Heart right ventricle (tissue), 16 donors: ENCODE measurements around the gene SGK1. TPM values are rescaled to one million over a fixed set of nuclear protein-coding genes. Genes with fewer than 3 reads are reported as not detected.
A peak's percentile ranks its signal among the peaks of the same experiment; 100 is the strongest.

ENCODE experiments used
- ATAC-seq, 8 donors: fragments of 200-7000 bp; cut with Tn5 transposase; one replicate each; pipeline ENCODE4 v1.9.1; 2020; ENCODE audit warnings: mild to moderate bottlenecking in 8 of 8, moderate library complexity in 8 of 8, moderate number of reproducible peaks in 1 of 8
- DNase-seq, 2 donors: peaks; one replicate each; pipeline ENCODE4 v3.0.0-alpha.2; 2020
- H3K27ac ChIP-seq, 10 donors: fragments of 200-600 bp; sonication (generic) in 2 of 10; one replicate each; pipeline versions ENCODE4 v1.5.0 to v1.8.0; 2020 to 2022; ENCODE audit warnings: mild to moderate bottlenecking in 3 of 10
- H3K27me3 ChIP-seq, 7 donors: fragments of 200-600 bp; one replicate each; pipeline ENCODE4 v1.8.0; 2021 to 2022; ENCODE audit warnings: mild to moderate bottlenecking in 2 of 7
- H3K36me3 ChIP-seq, 9 donors: fragments of 200-600 bp; sonication (generic) in 1 of 9; one replicate each; pipeline versions ENCODE4 v1.5.0 to v1.8.0; 2020 to 2022; ENCODE audit warnings: mild to moderate bottlenecking in 2 of 9
- H3K4me1 ChIP-seq, 9 donors: fragments of 200-600 bp; sonication (generic) in 1 of 9; one replicate each; pipeline versions ENCODE4 v1.5.0 to v1.8.0; 2020 to 2022; ENCODE audit warnings: mild to moderate bottlenecking in 4 of 9
- H3K4me3 ChIP-seq, 10 donors: fragments of 200-600 bp; sonication (generic) in 2 of 10; one replicate each; pipeline versions ENCODE4 v1.5.0 to v1.8.0; 2020 to 2022; ENCODE audit warnings: mild to moderate bottlenecking in 7 of 10, moderate library complexity in 2 of 10
- H3K9me3 ChIP-seq, 11 donors: fragments of 200-600 bp in 10 of 11; sonication (generic) in 2 of 11; one replicate each; pipeline versions ENCODE4 v1.5.0 to v1.8.0; 2013 to 2022; ENCODE audit warnings: mild to moderate bottlenecking in 2 of 11, control low read depth in 1 of 11, moderate library complexity in 1 of 11
- WGBS, 2 donors: extraction: QIAGEN DNeasy Blood & Tissue Kit; methylation state at CpG; one replicate each; pipeline ENCODE4 v1.1.7; 2013; ENCODE audit warnings: inconsistent platforms in 1 of 2; 5-methylcytosine and 5-hydroxymethylcytosine counted together
- intact Hi-C, 10 donors: fragments of 100-400 bp; cut with DNase I; formaldehyde crosslinking; loops; one replicate each; pipeline versions ENCODE4 v1.11.1 to v1.14.2; 2022
- polyA plus RNA-seq, 2 donors: library from polyadenylated mRNA; stranded (reverse); fragments of 200-250 nt; gene quantifications; one replicate each; pipeline ENCODE4 v1.2.3, GENCODE V29; 2013
- total RNA-seq, 10 donors: library from RNA; stranded (reverse); fragmentation: NEBNext Ultra II Directional in 3 of 10; extraction: Animal tissue kit (Norgen Biotek cat#: 25700) in 3 of 10; gene quantifications; one replicate each; pipeline versions ENCODE4 v1.2.1 to v1.2.4, GENCODE V29; 2021 to 2023
- TF ChIP-seq, protein P1 (sequence below), 9 donors: fragments of 200-600 bp; sonication (generic) in 2 of 9; IDR thresholded peaks; one replicate each; pipeline versions ENCODE4 v1.5.0 to v1.8.0; 2021 to 2022; ENCODE audit warnings: antibody characterized with exemption in 9 of 9, mild to moderate bottlenecking in 5 of 9, moderate library complexity in 1 of 9
- donor health status: Arrhythmogenic right ventricular cardiomyopathy.
- donor health status: ischemic (EF 13 %, LVEDD 7.1; RV severe dilation, severe dysfunction).
- donor health status: healthy with polysubstance abuse.
- donor health status: DM: no; HTN: yes; CAD: no.
- donor health status: DM: no; HTN: no; CAD: no.
- donor health status: ischemic (EF 25% LVEDD 6.9; RV normal size, moderate dysfunction).
- donor health status: ischemic (EF 25% LVEDD 5.7; RV mildly dilated, moderate dysfunction).
- donor health status: healthy.
- donor health status: DM: yes; HTN: yes; CAD: no.
- donor health status: Ischemic cardiomyopathy.
- donor health status: ischemic (EF 35%, LVEDD 5.7; RV mildly dilated, moderate dysfunction).
- donor health status: nonischemic (EF 11% LVEDD 7.7; RV severe dilation, severe dysfunction).
- donor health status: DM: yes; HTN: yes; CAD: no.
- donor health status: PGD.
- donor health status: ischemic (EF 29% LVEDD 5.4; RV normal size, mild dysfunction).
- donor health status: nonischemic (EF 23%, LVEDD 6.1; RV moderate dilation, normal function).

SGK1 gene
- total and polyA plus RNA-seq, 12 donors, result 22.5 to 140 (median 43.6) TPM

DNA sequence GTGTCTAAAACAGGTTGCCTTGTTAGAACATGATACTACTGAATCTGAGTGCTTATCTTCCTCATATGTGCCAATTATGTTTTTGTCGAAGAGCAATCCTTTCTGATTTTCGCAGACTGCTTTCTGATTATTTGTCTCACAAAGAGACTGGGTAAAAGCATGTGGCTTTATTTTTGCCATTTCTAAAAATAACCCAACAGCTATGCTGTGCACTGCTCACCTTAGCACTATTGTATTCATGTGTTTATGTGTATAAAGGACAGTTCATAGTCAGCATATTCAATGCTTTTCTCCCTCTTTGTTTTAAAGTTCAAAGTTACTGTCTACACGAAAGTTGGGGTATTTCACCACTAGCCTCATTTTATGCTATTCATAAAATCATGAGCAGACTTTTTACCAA, 127.0 kb downstream of the SGK1 start:
- intact Hi-C loops, result no loop called here
- no peaks in the 10 kb centered on the region for H3K9me3 ChIP-seq
- H3K27me3 ChIP-seq, result no peaks in the 10 kb centered on the region
- DNase-seq, result no peak
- H3K4me3 ChIP-seq, result no peak overlapping the region
- no peak overlapping the region for H3K27ac ChIP-seq
- TF ChIP-seq, protein P1, sequence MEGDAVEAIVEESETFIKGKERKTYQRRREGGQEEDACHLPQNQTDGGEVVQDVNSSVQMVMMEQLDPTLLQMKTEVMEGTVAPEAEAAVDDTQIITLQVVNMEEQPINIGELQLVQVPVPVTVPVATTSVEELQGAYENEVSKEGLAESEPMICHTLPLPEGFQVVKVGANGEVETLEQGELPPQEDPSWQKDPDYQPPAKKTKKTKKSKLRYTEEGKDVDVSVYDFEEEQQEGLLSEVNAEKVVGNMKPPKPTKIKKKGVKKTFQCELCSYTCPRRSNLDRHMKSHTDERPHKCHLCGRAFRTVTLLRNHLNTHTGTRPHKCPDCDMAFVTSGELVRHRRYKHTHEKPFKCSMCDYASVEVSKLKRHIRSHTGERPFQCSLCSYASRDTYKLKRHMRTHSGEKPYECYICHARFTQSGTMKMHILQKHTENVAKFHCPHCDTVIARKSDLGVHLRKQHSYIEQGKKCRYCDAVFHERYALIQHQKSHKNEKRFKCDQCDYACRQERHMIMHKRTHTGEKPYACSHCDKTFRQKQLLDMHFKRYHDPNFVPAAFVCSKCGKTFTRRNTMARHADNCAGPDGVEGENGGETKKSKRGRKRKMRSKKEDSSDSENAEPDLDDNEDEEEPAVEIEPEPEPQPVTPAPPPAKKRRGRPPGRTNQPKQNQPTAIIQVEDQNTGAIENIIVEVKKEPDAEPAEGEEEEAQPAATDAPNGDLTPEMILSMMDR (IDR thresholded peaks at IDR 0.05), result no peak
- peak in 2 of 8 donors; percentile 61 to 63 for ATAC-seq
- WGBS, 2 donors, result 59 to 62% methylated on average over 3 of the region's 3 CpGs
- peaks cover 0 to 22% (median 5%) of the 10 kb centered on the region in 9 donors for H3K4me1 ChIP-seq
- H3K36me3 ChIP-seq, result no peaks in the 10 kb centered on the region

DNA sequence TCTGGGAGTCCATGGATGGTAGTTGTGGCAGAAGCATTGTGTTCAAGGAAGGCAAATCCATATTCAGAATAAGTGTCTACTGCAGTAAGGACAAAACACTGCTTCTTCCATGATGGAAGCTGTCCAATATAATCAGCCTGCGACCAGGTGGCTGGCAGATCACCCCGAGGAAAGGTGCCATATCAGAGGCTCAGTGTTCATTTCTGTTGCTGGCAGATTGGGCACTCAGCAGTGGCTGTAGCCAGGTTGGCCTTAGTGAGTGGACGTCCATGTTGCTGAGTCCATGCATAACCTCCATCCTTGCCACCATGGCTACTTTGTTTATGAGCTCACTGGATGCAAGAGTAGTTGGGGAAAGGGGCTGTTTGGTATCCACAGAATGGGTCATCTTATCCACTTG, 130.2 kb downstream of the SGK1 start:
- Histone ChIP-seq H3K4me1 (peaks cover 0 to 17% (median 0%) of the 10 kb centered on the region in 9 donors), H3K36me3 (no peaks in the 10 kb centered on the region), H3K9me3 (no peaks in the 10 kb centered on the region), H3K27ac (no peak overlapping the region), H3K27me3 (no peaks in the 10 kb centered on the region), H3K4me3 (no peak overlapping the region)
- no peak for DNase-seq
- intact Hi-C loops, result loop anchor here in 2 of 10 donors (10.0 kb wide), 2 partner anchors 127 to 327 kb away; partner anchors contain the start of gene SGK1 (in 1 of the 2)
- no peak for ATAC-seq
- 79 to 83% methylated on average over 3 of the region's 3 CpGs for WGBS, 2 donors
- TF ChIP-seq, protein P1 (IDR thresholded peaks at IDR 0.05), result no peak

DNA sequence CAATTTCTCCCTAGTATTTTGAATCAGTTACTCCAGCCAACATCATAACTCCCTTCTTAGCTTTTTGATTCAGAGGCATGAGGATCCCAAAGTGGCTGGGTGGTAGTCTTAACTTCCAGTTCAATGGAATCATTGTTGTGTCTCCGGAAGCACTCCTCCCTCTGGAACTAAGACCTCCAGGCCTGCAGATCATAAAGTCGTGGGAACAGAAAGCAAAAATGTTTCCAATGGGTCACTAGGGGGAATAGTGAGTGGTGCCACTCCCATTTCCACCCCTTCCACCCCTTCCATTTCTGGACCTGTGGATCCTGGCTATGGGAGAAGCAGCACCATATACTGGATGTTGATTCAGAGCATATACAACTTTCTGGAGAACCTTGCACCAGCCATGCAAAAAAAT, 130.8 kb downstream of the SGK1 start:
- H3K9me3 ChIP-seq, result no peaks in the 10 kb centered on the region
- H3K4me3 ChIP-seq, result no peak overlapping the region
- no peaks in the 10 kb centered on the region for H3K36me3 ChIP-seq
- H3K4me1 ChIP-seq, result peaks cover 0 to 17% (median 0%) of the 10 kb centered on the region in 9 donors
- TF ChIP-seq, protein P1 (IDR thresholded peaks at IDR 0.05), result no peak
- H3K27ac ChIP-seq, result no peak overlapping the region
- DNase-seq (no peak), ATAC-seq (peak in 2 of 8 donors; percentile 7 to 43)
- 36 to 67% methylated on average over 2 of the region's 2 CpGs for WGBS, 2 donors
- intact Hi-C loops, result loop anchor here in 2 of 10 donors (10.0 kb wide), 2 partner anchors 128 to 328 kb away; partner anchors contain the start of gene SGK1 (in 1 of the 2)
- no peaks in the 10 kb centered on the region for H3K27me3 ChIP-seq

DNA sequence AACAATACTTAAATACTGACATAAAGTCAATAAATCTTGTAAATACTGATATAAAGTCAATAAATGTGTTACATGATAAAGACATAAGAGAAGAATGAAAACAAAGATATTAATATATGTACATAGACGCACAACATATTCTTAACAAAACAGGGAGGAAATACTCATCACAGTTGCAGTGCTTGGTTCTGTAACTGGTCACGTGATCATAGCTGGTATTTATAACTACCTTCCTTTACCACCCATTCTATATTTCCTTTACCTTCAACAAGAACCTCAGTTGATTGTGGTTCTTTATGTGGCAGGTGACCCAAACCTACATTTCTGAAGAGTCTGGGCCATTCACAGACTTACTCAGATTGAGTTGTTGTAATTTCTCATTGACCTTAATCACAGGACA, 131.6 kb downstream of the SGK1 start:
- no peaks in the 10 kb centered on the region for H3K36me3 ChIP-seq
- H3K27ac ChIP-seq, result no peak overlapping the region
- TF ChIP-seq, protein P1 (IDR thresholded peaks at IDR 0.05), result no peak
- DNase-seq (no peak), ATAC-seq (no peak)
- no peaks in the 10 kb centered on the region for H3K27me3 ChIP-seq
- no peaks in the 10 kb centered on the region for H3K9me3 ChIP-seq
- H3K4me3 ChIP-seq, result no peak overlapping the region
- 90 to 92% methylated on average over 2 of the region's 2 CpGs for WGBS, 2 donors
- intact Hi-C loops, result loop anchor here in 2 of 10 donors (10.0 kb wide), 2 partner anchors 128 to 328 kb away; partner anchors contain the start of gene SGK1 (in 1 of the 2)
- peaks cover 0 to 17% (median 0%) of the 10 kb centered on the region in 9 donors for H3K4me1 ChIP-seq
